GM18909 (cell line): ENCODE measurements around the gene CCL8.

Source experiments
- ATAC-seq: cut with Tn5 transposase; IDR thresholded peaks from one replicate; pipeline ENCODE4 v1.9.1; 2021; ENCODE audit warnings: mild to moderate bottlenecking; ENCODE audit not compliant: unreplicated experiment, poor library complexity

The CCL8 gene

GRCh38 chr17:34366010-34366409, 46.8 kb downstream of the CCL8 start:
- ATAC-seq, result no peak

DNA sequence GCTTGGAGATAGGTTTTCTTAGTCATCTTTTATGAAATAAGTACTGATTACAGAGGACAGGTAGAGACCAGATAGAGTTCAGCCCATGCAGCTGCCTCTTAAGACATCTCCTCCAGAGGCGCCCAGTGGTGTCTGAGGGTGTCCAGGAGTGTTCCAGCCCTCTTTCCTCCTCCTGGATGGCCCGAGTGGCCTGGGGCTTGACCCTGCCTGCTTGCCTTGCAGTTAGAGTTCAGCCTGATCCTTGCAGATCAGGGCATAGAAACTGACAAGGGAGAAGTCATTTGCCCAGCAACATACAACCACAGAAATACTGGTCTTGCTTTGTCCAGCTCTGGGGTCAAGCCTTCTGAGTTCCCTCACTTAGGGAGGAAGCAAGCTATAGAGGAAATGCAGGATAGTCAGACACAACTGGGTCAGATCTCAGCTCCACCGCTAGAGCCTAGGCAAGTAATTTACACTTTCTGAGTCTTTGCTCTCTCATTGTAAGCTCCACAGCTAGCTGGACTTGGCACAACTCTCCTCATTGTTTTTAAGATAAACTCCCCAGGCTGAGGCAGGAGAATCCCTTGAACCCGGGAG, 47.4 kb downstream of the CCL8 start:
- no peak for ATAC-seq

DNA sequence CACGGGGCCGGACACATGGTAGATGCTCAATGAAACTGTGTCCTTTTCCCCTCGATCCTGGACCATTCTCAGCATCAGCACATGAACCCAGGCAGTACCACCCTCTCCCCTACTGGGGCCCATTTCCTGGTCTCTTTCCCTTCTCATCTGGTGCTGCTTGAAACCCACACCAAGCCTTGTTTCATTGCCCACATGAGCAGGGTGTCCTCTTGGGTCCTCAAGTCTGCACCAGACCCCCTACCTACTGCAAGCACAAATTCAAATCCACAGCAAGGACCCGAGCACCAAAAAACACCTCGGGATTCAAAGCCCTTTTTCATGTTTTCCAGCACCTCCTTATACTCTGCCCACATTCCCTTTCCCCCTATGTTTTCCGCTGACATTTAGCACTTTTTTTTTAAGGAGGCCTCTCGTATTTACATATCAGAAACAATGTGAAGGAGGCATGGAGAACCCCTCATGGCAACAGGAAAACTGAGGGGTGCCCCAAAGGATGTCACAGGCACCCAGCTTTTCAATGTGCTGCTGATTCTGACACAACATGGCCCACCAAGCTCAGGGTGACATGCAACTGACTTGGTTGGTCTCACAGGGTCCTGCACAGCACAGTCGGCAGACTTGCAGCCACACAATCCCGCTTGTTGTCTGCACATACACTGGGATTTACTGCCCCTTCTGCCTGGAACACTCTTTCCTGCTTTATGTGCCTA, 48.4 kb downstream of the CCL8 start:
- no peak for ATAC-seq

- ATAC-seq, result no peak
Measured at GRCh38 chr17:34368196-34368945, 49.1 kb downstream of the CCL8 start.

DNA sequence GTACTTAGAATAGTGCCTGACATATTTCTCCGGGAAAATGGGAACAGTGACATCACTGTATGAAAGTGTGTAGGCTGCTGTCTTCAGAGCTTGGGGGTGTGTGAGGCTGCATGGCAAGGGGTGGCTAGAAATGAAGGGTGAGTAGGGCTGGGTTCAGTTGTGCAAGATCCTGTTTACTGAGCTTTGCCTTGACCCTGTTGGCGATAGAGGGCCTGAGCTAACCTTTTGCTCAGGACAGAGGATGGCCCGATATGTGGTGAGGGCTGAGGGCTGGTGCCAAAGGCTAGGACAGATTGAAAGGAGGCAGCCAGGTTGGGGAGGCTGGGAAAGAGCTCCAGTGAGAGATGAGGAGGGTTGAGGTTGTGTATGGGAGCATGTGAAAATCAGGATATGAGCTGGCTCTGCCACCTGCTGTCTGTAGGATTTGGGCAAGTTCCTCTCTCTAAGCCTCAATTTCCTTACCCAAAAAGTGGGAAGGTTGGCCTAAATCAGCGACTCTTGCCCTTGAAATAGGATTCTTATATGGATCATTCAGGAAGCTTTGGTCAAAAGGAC, 49.8 kb downstream of the CCL8 start:
- ATAC-seq, result no peak

GRCh38 chr17:34369571-34369970, 50.3 kb downstream of the CCL8 start:
- no peak for ATAC-seq

GRCh38 chr17:34370376-34370996, 51.3 kb downstream of the CCL8 start:
- ATAC-seq, result no peak

- ATAC-seq, result no peak
Measured at GRCh38 chr17:34370997-34371395, 51.8 kb downstream of the CCL8 start.
